KOPT-K1 (cell line): ENCODE measurements around the gene S100PBP.

ENCODE experiments used
- H3K27ac ChIP-seq: fragments of 200-600 bp; sonication (generic); 2 replicates; pipeline ENCODE4 v1.5.1; 2016; ENCODE audit warnings: antibody characterized with exemption, mild to moderate bottlenecking, low read depth, low read length; ENCODE audit not compliant: poor library complexity, severe bottlenecking
- H3K36me3 ChIP-seq: fragments of 200-600 bp; sonication (generic); 2 replicates; pipeline ENCODE4 v1.5.1; 2017; ENCODE audit warnings: antibody characterized with exemption, mild to moderate bottlenecking, low read length, moderate library complexity; ENCODE audit not compliant: insufficient read depth
- H3K9me3 ChIP-seq: fragments of 200-600 bp; sonication (generic); 2 replicates; pipeline ENCODE4 v1.5.1; 2017; ENCODE audit warnings: antibody characterized with exemption, low read length, mild to moderate bottlenecking; ENCODE audit not compliant: insufficient read depth, poor library complexity, severe bottlenecking

Gene S100PBP

DNA sequence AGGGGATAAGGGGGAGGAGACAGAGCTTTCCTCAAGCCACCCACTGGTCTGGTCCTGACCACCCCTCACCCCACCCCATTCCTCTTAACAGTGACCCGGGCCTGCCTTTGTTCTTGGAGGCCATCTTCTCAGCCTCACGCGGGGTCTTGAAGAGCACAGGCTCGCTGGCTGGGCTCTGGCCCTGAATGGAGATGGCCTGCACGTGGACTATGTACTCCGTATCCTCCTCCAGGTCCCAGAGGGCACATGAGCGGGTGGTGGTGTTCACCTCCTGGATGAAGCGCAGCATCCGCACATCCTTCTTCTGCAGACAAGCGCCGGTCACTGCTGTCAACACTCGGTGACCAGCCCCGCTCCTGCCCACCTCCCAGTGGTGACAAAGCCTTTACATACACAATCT lies 50.6 kb downstream of the S100PBP start:
- H3K9me3 ChIP-seq: no peaks in the 10 kb centered on the region
- H3K27ac ChIP-seq: no peak overlapping the region
- H3K36me3 ChIP-seq: peaks cover 18% of the 10 kb centered on the region

DNA sequence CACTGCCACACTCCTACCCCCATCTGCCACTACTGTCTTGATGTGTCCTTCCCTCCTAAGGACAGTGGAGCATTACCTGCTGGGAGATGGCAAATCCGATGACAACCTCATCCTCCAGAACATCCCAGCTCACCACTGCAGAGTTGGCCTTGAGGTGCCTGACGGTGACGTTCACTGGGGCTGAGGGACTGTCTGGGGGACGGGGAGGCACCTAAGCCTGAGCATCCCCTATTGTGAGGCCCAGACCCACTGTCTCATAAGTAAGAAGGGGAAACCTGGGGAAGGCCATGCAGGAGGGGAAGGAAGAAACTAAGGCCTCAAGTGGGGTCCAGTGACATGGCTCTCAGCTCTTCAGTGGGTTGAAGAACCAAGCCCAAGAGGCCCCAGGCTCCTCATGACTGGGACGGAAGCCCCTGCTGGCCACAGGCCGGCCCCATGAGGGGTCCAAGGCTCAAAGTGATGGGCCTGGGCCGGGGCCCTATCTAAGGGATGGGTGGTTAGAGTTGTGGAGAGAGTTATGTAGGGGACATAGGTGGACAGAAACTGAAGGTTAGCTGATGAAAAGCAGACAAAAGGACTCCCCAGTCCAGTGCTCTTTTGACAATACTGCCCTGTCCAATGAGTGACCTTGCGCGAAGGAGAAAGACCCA lies 51.5 kb downstream of the S100PBP start:
- Histone ChIP-seq H3K9me3 (no peaks in the 10 kb centered on the region), H3K36me3 (peaks cover 9% of the 10 kb centered on the region; the same call in 1 of the 2 replicates), H3K27ac (no peak overlapping the region)

DNA sequence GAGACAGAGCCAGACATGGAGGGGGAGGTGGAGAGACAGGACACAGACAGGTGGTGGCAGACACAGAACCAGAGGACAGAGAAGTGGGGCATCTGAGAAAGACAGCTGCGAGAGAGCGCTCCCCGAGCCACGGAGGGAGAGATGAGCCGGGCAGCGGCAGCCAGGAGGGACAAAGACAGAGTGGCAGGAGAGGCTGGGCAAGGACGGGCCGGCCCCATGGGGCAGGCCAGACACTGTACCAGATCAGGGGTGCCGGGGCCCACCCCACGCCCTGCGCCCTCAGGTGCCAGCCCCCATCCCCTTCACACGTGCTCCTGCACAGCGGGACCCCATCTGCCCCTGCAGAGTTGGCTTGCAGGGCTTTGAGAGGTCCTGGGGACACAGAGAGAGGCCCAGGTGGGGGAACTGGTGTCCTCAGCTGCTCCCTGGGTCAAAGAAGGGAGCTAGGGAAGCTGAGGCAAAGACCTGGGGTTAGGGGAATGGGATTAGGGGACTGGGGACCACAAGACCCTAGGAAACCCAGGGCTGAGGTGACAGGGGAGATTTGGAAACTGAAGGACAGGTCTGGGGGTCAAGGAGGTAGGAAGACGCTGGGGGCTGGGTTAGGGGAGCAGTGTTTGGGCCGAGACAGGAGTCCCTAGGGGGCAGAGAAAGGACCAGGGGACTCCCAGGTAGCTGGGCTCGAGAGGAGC lies 52.6 kb downstream of the S100PBP start:
- no peak overlapping the region for H3K27ac ChIP-seq
- H3K36me3 ChIP-seq: no peaks in the 10 kb centered on the region
- H3K9me3 ChIP-seq: no peaks in the 10 kb centered on the region

DNA sequence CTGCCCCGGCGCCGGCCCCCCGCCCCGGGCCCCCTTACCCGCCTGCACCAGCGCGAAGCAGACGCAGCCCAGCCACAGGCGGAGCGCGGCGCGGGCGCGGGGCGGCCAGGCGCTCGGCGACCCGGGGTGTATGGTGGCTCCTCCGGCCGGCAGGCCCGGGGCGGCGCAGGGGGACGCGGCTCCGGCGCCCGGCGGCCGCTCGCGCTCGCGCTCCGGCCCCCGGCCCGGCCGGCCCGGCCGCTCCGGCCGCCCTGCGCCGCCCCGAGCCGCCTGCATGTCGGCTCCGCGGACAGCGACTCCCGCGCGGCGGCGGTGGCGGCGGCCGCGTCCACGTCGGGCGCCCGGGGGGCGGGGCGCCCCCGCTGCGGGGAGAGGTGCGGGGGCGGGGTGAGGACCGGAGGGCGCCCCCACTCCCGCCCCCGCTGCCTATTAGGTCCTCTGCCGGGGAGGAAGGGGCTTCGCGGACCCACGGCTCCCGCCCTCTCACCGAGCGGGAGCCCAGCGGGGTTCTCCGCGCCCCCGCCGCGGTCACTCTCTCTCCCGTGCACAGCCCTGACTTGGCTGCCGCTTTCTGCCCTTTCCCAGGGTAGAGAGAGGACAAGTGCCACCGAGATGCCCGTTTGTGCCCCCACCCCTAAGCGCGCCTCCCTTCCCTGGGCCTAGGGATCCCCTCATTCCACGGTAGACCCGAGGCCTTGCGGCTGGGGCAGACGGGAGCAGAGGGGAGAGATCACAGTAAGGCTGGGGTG lies 53.3 kb downstream of the S100PBP start, which contains the start of gene FNDC5:
FNDC5 (minus strand) TSS at position 298 of the 749 bp plus-strand sequence.
- H3K27ac ChIP-seq: no peak within 1 kb of the TSS
- H3K9me3 ChIP-seq: no peaks in the 10 kb centered on the region
- H3K36me3 ChIP-seq: no peaks in the 10 kb centered on the region

DNA sequence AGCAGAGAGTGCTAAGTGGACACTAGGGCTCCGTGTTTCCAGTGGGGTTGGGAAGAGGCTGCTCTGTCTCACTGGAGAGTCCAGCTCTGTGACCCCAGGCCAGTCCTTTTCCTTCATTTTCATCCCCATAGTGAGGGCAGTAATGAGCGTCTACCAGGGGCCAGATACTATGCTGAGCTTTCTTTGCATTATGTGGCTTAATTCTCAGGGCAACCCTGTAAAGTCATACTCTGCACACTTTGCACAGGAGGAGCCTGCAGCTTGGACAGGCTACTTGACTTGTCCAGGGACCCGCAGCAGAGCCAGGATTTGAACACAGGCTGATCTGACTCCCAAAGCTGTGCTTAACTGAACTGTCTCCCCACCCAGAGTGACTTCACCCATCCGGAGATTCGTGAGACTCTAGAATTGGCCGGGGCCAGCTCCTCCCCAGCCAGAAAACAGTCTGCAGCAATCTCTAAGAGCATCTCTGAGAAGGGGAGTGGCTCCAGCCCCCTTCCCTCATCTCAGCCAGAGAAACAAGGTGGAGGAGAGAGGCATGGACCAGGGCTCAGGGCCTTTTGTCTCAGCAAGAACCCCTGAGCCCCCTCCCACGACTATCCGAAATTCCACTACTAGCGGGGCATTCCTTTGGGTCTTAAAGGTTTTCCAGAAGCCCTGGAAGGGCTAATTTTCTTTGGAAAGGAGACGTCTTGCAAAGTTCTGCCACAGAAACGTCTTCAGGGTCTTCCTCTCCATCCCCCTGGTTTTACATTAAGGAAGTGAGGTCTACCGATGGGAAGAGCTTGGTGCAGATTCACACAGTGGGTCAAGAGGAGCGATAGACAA lies 54.1 kb downstream of the S100PBP start:
- Histone ChIP-seq H3K9me3 (no peaks in the 10 kb centered on the region), H3K36me3 (no peaks in the 10 kb centered on the region), H3K27ac (no peak overlapping the region)

DNA sequence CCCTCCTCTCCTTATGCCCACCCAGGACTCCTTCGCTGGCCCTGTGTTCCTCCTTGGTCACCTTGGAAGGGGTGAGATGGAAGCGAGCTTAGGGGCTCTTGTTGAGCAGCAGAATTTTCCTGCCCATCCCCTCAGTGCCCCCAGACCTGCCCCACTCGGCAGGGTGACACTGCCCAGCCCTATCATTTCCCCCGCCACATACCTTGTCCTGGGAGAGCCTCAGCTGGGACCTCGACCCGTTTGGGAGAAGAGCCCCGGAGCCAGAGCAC lies 54.7 kb downstream of the S100PBP start:
- no peaks in the 10 kb centered on the region for H3K9me3 ChIP-seq
- no peaks in the 10 kb centered on the region for H3K36me3 ChIP-seq
- H3K27ac ChIP-seq: no peak overlapping the region

DNA sequence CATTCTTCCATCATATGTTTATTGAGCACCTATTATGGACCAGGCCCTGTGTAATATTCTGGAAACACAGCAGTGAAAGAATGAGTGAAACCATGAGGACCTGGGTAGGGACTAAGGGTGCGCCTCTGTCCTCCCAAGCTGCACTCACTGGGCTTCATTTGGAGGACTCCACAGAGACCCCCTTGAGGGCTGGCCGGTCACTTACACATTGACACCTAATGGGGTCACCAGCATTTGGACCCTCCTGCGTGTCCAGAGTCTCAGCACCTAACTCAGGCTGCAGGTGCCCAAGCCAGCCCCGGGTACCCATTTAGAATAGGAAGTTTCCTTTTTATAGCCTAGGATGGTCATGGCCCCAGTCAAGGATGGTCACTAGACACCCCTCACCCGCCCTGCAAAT lies 56.0 kb downstream of the S100PBP start:
- Histone ChIP-seq H3K27ac (no peak overlapping the region), H3K9me3 (no peaks in the 10 kb centered on the region), H3K36me3 (no peaks in the 10 kb centered on the region)

DNA sequence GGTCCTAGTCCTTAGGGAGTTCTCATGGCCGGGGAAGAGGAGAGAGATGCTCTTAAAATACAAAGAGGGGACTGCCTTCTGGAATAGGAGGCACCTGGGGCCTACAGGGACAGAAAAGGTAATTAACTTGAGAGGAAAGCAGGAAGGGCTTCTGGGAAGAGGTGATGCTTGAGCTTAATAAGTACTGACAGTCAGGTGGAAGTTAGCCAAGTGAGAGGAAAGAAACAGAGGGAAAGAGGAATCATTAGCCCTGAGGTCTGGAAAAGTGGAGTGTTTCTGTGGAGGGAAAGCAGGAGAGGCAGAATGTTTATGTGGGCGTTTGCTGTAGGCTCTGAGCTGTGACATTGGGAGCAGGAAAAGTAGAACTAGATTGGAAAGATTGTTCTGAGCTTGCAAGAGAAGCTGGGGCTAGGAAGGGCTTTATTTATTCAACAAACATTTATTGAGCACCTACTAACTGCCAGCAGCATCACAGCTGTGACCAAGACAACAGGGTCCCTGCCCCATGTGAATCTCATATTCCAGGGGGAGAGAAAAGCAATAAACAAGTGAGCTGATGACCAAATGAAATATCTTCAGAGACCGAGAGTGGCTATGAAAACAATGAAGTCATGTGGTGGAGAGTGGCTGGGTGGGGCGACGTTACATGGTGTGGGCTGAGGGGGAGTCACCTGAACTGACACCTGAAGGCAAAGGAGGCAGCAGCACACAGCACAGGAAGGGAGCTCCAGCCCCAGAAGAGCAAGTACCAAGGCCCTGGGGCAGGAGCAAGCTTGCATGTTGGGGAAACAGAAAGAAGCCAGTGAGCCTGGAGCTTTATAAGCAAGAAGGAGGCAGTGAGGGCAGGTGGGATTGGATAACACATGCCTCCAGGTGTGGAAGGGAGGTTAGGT lies 57.7 kb downstream of the S100PBP start:
- Histone ChIP-seq H3K36me3 (no peaks in the 10 kb centered on the region), H3K27ac (no peak overlapping the region), H3K9me3 (no peaks in the 10 kb centered on the region)

DNA sequence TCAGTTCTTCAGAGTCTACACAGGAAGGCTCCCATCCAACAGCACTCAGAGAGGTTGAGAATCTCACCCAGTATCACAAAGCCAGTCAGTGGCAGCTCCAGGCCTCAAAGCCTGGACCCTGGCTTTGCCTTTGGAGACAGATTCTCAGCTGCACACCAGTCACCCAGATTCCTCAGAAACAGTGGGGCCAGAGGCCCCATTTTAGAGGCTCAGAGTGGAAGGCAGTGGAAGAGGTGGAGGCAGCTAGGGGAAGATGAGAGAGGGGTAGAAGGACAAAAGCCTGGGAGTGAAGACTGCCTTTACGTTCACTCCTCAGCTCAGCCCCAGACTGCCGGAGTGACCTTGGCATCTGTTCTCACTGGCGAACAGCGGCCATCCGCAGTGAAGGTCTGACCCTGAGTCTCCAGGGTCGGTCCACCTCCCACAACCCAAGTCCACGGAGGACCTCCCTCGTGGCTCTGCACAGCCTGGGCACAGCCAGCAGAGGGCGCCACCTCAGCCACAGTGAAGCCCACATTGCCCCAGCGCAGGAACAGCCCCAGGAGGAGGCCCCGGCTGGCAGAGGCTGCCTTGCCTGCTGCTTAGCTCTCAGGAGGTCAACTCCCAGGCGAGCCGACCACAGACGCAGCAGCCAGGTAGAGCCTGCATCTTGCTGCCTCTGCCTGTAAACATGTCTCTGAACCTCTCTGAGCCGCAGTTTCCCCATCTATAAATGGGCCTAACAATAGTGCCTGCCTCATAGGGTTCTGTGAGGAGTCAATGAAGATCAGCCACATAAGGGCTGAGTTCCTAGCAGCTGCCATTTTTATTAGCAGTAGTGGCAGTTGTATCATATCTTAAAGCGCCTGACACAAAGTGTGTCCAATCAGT lies 59.1 kb downstream of the S100PBP start:
- Histone ChIP-seq H3K36me3 (no peaks in the 10 kb centered on the region), H3K27ac (no peak overlapping the region), H3K9me3 (no peaks in the 10 kb centered on the region)

DNA sequence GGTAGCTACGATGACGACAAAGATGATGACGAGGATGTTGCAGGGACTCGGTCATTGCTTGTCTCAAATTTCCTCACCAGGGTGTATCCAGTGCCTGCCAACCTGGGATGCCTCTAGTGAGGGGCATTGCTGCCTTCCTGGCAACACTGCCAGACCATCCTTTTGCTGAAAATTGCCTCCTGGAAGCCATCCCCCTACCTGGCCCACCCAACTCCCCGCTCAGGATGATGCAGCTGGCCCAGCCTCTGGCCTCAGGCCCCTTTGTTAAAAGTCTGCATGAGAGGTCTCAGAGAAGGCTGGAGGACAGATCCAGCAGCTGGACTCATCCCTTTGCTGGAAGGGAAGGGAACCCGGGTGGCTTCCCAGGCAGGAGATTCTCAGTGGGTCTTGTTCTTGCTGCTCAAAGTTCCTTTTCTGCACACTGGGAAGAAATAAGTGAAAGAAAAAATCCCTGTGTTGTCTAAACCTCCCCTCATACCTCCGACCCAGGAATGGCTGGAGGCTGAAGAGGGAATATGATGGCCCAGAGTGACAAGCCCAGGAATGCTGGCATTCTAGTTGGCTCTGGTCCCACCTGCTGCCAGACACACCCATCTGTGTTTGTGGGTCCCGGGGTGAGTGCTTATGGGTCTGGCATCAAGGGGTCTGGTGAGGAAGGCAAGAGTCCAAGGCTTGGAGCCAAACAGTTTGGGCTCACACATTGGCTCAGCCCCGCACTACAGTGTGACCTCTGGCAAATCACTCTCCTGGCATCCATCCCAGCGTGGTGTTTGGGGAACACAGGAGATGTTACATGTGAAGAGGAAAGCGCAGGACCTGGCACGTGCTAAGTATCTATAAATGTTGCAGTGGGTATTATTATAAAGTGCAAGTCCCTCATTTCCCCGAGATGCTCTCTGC lies 60.0 kb downstream of the S100PBP start:
- Histone ChIP-seq H3K9me3 (no peaks in the 10 kb centered on the region), H3K36me3 (no peaks in the 10 kb centered on the region), H3K27ac (no peak overlapping the region)

DNA sequence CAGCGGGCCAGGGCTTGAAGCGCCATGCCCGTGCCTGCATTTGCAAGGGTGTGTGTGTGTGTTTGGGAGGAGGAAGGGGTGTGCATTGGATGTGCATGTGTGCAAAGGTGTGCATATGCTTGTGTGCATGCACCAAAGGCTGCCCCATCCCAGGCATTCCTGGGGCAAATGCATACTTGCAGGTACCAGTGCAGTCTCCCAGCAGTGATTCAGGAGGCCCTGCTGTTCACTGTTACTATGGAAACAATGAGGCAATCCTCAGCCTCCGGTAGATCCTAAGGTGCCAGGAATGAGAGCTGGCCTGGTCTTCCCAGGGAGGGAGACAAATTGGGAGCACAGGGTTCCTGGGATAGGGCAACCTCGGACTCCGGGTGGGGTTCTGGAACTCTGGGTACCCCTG lies 60.7 kb downstream of the S100PBP start:
- Histone ChIP-seq H3K36me3 (no peaks in the 10 kb centered on the region), H3K9me3 (no peaks in the 10 kb centered on the region), H3K27ac (no peak overlapping the region)

DNA sequence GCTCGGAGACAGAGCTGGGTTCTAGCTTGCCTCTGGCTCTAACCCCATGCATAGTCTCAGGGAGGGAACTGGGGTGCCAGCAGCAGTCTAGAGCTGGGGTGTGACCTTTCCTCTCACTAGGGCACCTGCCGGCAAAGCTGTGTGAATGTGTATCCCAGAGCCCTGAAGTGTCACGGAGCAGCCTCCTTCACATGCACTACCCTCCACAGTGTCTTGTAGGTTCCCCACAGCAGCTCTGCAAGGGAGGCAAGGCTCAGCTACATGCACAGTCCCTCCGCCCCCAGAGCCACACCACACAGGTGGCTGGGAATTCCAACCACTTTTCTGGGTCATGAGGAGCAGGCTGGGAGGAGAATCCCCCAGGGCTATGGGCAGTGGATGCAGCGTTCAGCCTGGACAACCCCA lies 61.2 kb downstream of the S100PBP start:
- Histone ChIP-seq H3K36me3 (no peaks in the 10 kb centered on the region), H3K9me3 (no peaks in the 10 kb centered on the region), H3K27ac (no peak overlapping the region)

DNA sequence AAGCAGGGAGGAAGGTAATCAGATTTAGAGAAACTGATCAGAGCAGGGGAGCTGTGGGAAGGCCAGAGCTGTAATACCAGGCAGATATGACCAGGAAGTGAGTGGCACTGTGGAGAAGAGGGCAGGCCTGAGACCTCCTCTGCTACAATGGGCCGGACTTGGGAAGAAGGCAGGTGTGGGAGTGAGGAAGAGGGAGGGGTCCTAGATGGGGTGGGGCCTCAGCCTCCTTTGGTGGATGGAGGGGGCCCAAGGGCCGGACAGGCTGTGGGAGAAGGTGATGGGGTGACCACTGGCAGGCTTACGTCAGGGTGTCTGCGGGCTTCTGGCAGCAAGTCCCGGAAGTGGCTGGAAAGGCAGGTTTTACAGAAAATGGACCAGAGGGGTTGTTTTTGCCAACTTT lies 63.8 kb downstream of the S100PBP start:
- Histone ChIP-seq H3K36me3 (no peaks in the 10 kb centered on the region), H3K9me3 (no peaks in the 10 kb centered on the region), H3K27ac (no peak overlapping the region)
